ENCODE measurements around the gene ZSCAN26.

ZSCAN26 gene

GRCh38 chr6:28240471-28240870 is 26.5 kb upstream of the ZSCAN26 start:
- no peaks in the 10 kb centered on the region for H3K9me3 ChIP-seq (ENCODE audit: control insufficient read depth, insufficient read depth, low read length)
- no peaks in the 10 kb centered on the region for H3K4me1 ChIP-seq (ENCODE audit: control insufficient read depth, insufficient read depth, low read length)
- H3K36me3 ChIP-seq (ENCODE audit: control insufficient read depth, insufficient read depth, low read length): peaks cover under 1% of the 10 kb centered on the region
- no peak overlapping the region for H3K4me3 ChIP-seq (ENCODE audit: low read depth, low read length)
- no peak overlapping the region for H3K9ac ChIP-seq (ENCODE audit: low read depth, low read length)
- no peaks in the 10 kb centered on the region for H3K27me3 ChIP-seq (ENCODE audit: control insufficient read depth, insufficient read depth, low read length)

- no peak overlapping the region for H3K9ac ChIP-seq (ENCODE audit: low read depth, low read length)
- H3K9me3 ChIP-seq (ENCODE audit: control insufficient read depth, insufficient read depth, low read length): no peaks in the 10 kb centered on the region
- peaks cover 3% of the 10 kb centered on the region for H3K36me3 ChIP-seq (ENCODE audit: control insufficient read depth, insufficient read depth, low read length)
- no peak overlapping the region for H3K4me3 ChIP-seq (ENCODE audit: low read depth, low read length)
- H3K4me1 ChIP-seq (ENCODE audit: control insufficient read depth, insufficient read depth, low read length): no peaks in the 10 kb centered on the region
- no peaks in the 10 kb centered on the region for H3K27me3 ChIP-seq (ENCODE audit: control insufficient read depth, insufficient read depth, low read length)
These were observed 23.0 kb upstream of the ZSCAN26 start for GRCh38 chr6:28243946-28244345.

- Histone ChIP-seq H3K36me3 (ENCODE audit: control insufficient read depth, insufficient read depth, low read length) (peaks cover 3% of the 10 kb centered on the region), H3K4me3 (ENCODE audit: low read depth, low read length) (no peak overlapping the region), H3K27me3 (ENCODE audit: control insufficient read depth, insufficient read depth, low read length) (no peaks in the 10 kb centered on the region)
These were observed 21.6 kb upstream of the ZSCAN26 start for GRCh38 chr6:28245206-28245941.

GRCh38 chr6:28248916-28249315 is 18.0 kb upstream of the ZSCAN26 start:
- no peaks in the 10 kb centered on the region for H3K9me3 ChIP-seq (ENCODE audit: control insufficient read depth, insufficient read depth, low read length)
- H3K4me1 ChIP-seq (ENCODE audit: control insufficient read depth, insufficient read depth, low read length): peaks cover 4% of the 10 kb centered on the region
- H3K9ac ChIP-seq (ENCODE audit: low read depth, low read length): no peak overlapping the region
- no peak overlapping the region for H3K4me3 ChIP-seq (ENCODE audit: low read depth, low read length)
- H3K36me3 ChIP-seq (ENCODE audit: control insufficient read depth, insufficient read depth, low read length): peaks cover 3% of the 10 kb centered on the region
- no peaks in the 10 kb centered on the region for H3K27me3 ChIP-seq (ENCODE audit: control insufficient read depth, insufficient read depth, low read length)

More at GRCh38 chr6:28245206-28245941, 21.6 kb upstream of the ZSCAN26 start:
- Histone ChIP-seq H3K9me3 (ENCODE audit: control insufficient read depth, insufficient read depth, low read length) (no peaks in the 10 kb centered on the region), H3K9ac (ENCODE audit: low read depth, low read length) (no peak overlapping the region), H3K4me1 (ENCODE audit: control insufficient read depth, insufficient read depth, low read length) (no peaks in the 10 kb centered on the region)

GRCh38 chr6:28250747-28251146 is 16.2 kb upstream of the ZSCAN26 start:
- peaks cover 4% of the 10 kb centered on the region for H3K4me1 ChIP-seq (ENCODE audit: control insufficient read depth, insufficient read depth, low read length)
- H3K9ac ChIP-seq (ENCODE audit: low read depth, low read length): no peak overlapping the region
- H3K27me3 ChIP-seq (ENCODE audit: control insufficient read depth, insufficient read depth, low read length): no peaks in the 10 kb centered on the region
- no peaks in the 10 kb centered on the region for H3K9me3 ChIP-seq (ENCODE audit: control insufficient read depth, insufficient read depth, low read length)
- no peaks in the 10 kb centered on the region for H3K36me3 ChIP-seq (ENCODE audit: control insufficient read depth, insufficient read depth, low read length)
- peak overlapping the region; percentile 97 for H3K4me3 ChIP-seq (ENCODE audit: low read depth, low read length)

- H3K27me3 ChIP-seq (ENCODE audit: control insufficient read depth, insufficient read depth, low read length): no peaks in the 10 kb centered on the region
- no peaks in the 10 kb centered on the region for H3K36me3 ChIP-seq (ENCODE audit: control insufficient read depth, insufficient read depth, low read length)
- H3K9ac ChIP-seq (ENCODE audit: low read depth, low read length): peak overlapping the region; percentile 61
- peaks cover 4% of the 10 kb centered on the region for H3K4me1 ChIP-seq (ENCODE audit: control insufficient read depth, insufficient read depth, low read length)
- H3K9me3 ChIP-seq (ENCODE audit: control insufficient read depth, insufficient read depth, low read length): no peaks in the 10 kb centered on the region
- H3K4me3 ChIP-seq (ENCODE audit: low read depth, low read length): peak overlapping the region; percentile 97
These were observed 15.3 kb upstream of the ZSCAN26 start for GRCh38 chr6:28251661-28252008.

- Histone ChIP-seq H3K36me3 (ENCODE audit: control insufficient read depth, insufficient read depth, low read length) (no peaks in the 10 kb centered on the region), H3K9ac (ENCODE audit: low read depth, low read length) (peak within 1 kb of the TSS; percentile 61), H3K27me3 (ENCODE audit: control insufficient read depth, insufficient read depth, low read length) (no peaks in the 10 kb centered on the region), H3K4me1 (ENCODE audit: control insufficient read depth, insufficient read depth, low read length) (peaks cover 4% of the 10 kb centered on the region), H3K9me3 (ENCODE audit: control insufficient read depth, insufficient read depth, low read length) (no peaks in the 10 kb centered on the region), H3K4me3 (ENCODE audit: low read depth, low read length) (peak within 1 kb of the TSS; percentile 97)
These were observed 14.7 kb upstream of the ZSCAN26 start, which contains the start of gene ZKSCAN4 for GRCh38 chr6:28252009-28252975. Gene ZKSCAN4, minus strand, starts transcription at chr6:28252269. Its CDS starts 289 bp downstream, at chr6:28251980.

GRCh38 chr6:28254121-28254519 is 12.8 kb upstream of the ZSCAN26 start:
- no peak overlapping the region for H3K4me3 ChIP-seq (ENCODE audit: low read depth, low read length)
- peaks cover 2% of the 10 kb centered on the region for H3K27me3 ChIP-seq (ENCODE audit: control insufficient read depth, insufficient read depth, low read length)
- H3K9ac ChIP-seq (ENCODE audit: low read depth, low read length): no peak overlapping the region
- H3K36me3 ChIP-seq (ENCODE audit: control insufficient read depth, insufficient read depth, low read length): no peaks in the 10 kb centered on the region
- no peaks in the 10 kb centered on the region for H3K9me3 ChIP-seq (ENCODE audit: control insufficient read depth, insufficient read depth, low read length)
- peaks cover 4% of the 10 kb centered on the region for H3K4me1 ChIP-seq (ENCODE audit: control insufficient read depth, insufficient read depth, low read length)

GRCh38 chr6:28257042-28257441 is 9.9 kb upstream of the ZSCAN26 start:
- Histone ChIP-seq H3K4me1 (ENCODE audit: control insufficient read depth, insufficient read depth, low read length) (no peaks in the 10 kb centered on the region), H3K9ac (ENCODE audit: low read depth, low read length) (no peak overlapping the region), H3K27me3 (ENCODE audit: control insufficient read depth, insufficient read depth, low read length) (peaks cover 18% of the 10 kb centered on the region), H3K9me3 (ENCODE audit: control insufficient read depth, insufficient read depth, low read length) (no peaks in the 10 kb centered on the region), H3K36me3 (ENCODE audit: control insufficient read depth, insufficient read depth, low read length) (no peaks in the 10 kb centered on the region), H3K4me3 (ENCODE audit: low read depth, low read length) (no peak overlapping the region)

- peaks cover 23% of the 10 kb centered on the region for H3K27me3 ChIP-seq (ENCODE audit: control insufficient read depth, insufficient read depth, low read length)
- no peaks in the 10 kb centered on the region for H3K4me1 ChIP-seq (ENCODE audit: control insufficient read depth, insufficient read depth, low read length)
- peak within 1 kb of the TSS; percentile 42 for H3K4me3 ChIP-seq (ENCODE audit: low read depth, low read length)
- no peak within 1 kb of the TSS for H3K9ac ChIP-seq (ENCODE audit: low read depth, low read length)
- no peaks in the 10 kb centered on the region for H3K36me3 ChIP-seq (ENCODE audit: control insufficient read depth, insufficient read depth, low read length)
- no peaks in the 10 kb centered on the region for H3K9me3 ChIP-seq (ENCODE audit: control insufficient read depth, insufficient read depth, low read length)
These were observed 7.8 kb upstream of the ZSCAN26 start, which contains the start of gene NKAPL for GRCh38 chr6:28258877-28259777. Gene NKAPL, plus strand, starts transcription at chr6:28259297. Its CDS starts 75 bp downstream, at chr6:28259372.

GRCh38 chr6:28263922-28264321 is 3.0 kb upstream of the ZSCAN26 start:
- peaks cover 20% of the 10 kb centered on the region for H3K27me3 ChIP-seq (ENCODE audit: control insufficient read depth, insufficient read depth, low read length)
- H3K4me3 ChIP-seq (ENCODE audit: low read depth, low read length): no peak overlapping the region
- H3K9ac ChIP-seq (ENCODE audit: low read depth, low read length): no peak overlapping the region
- H3K4me1 ChIP-seq (ENCODE audit: control insufficient read depth, insufficient read depth, low read length): peaks cover 8% of the 10 kb centered on the region
- no peaks in the 10 kb centered on the region for H3K9me3 ChIP-seq (ENCODE audit: control insufficient read depth, insufficient read depth, low read length)
- no peaks in the 10 kb centered on the region for H3K36me3 ChIP-seq (ENCODE audit: control insufficient read depth, insufficient read depth, low read length)
